Activated CD8-positive, alpha-beta T cell treated with anti-CD3 and anti-CD28 coated beads, Interleukin-2, amount 10 ng/mL, durations not matched to agents 7 days and 5 days (primary cell): ENCODE data around the gene GABPA. TPM values are rescaled to one million over a fixed set of nuclear protein-coding genes. Genes with fewer than 3 reads are reported as not detected.
"Not testable (repeated sequence)": the region's sequence is repeated elsewhere in the genome, so short reads cannot be mapped to it uniquely, and the experiment has no call there.

Source experiments
- ATAC-seq: fragments of 150-1000 bp; cut with Tn5 transposase; one replicate; pipeline ENCODE4 v1.10.0; 2021; ENCODE audit warnings: moderate library complexity
- CTCF ChIA-PET: fragments of 350-600 bp; sonication (Branson Sonifier 250); formaldehyde crosslinking; loops from one replicate; lab custom pipeline; 2021; ENCODE audit warnings: antibody characterized with exemption; lab: Charles Lee
- POLR2A ChIA-PET: fragments of 350-600 bp; sonication (Branson Sonifier 250); formaldehyde crosslinking; loops from one replicate; lab custom pipeline; 2021; ENCODE audit warnings: antibody characterized with exemption; lab: Charles Lee
- DNase-seq: peaks from one replicate; pipeline ENCODE4 v3.0.0-alpha.2; 2020
- H3K27ac Mint-ChIP-seq: one replicate; pipeline ENCODE4 v1.8.0; 2021; ENCODE audit warnings: mild to moderate bottlenecking, mixed read lengths
- H3K27me3 Mint-ChIP-seq: one replicate; pipeline ENCODE4 v1.8.0; 2021; ENCODE audit warnings: low read depth, mixed read lengths
- H3K36me3 Mint-ChIP-seq: one replicate; pipeline ENCODE4 v1.8.0; 2021; ENCODE audit warnings: low read depth, mixed read lengths
- H3K4me1 Mint-ChIP-seq: one replicate; pipeline ENCODE4 v1.8.0; 2021; ENCODE audit warnings: low read depth, mixed read lengths
- H3K4me3 Mint-ChIP-seq: one replicate; pipeline ENCODE4 v1.8.0; 2021; ENCODE audit warnings: mild to moderate bottlenecking, mixed read lengths
- H3K9me3 Mint-ChIP-seq: one replicate; pipeline ENCODE4 v1.8.0; 2022; ENCODE audit warnings: mixed read lengths; ENCODE audit not compliant: insufficient read depth
- total RNA-seq, 2 experiments: library from RNA; stranded (reverse); gene quantifications; one replicate each; pipeline ENCODE4 v1.2.3, GENCODE V29; 2021

Gene GABPA
- total RNA-seq, 2 experiments from 2014 or later, result 21.3 to 26.9 TPM

GRCh38 chr21:25776440-25776839, 41.7 kb downstream of the GABPA start:
- ATAC-seq, result no peak
- POLR2A ChIA-PET, result no interaction called here

GRCh38 chr21:25778126-25778875, 43.5 kb downstream of the GABPA start:
- H3K27me3 Mint-ChIP-seq, DNase-seq, H3K36me3 Mint-ChIP-seq, H3K27ac Mint-ChIP-seq, H3K4me1 Mint-ChIP-seq, POLR2A ChIA-PET, H3K4me3 Mint-ChIP-seq, H3K9me3 Mint-ChIP-seq, ATAC-seq: not testable (repeated sequence)
- CTCF ChIA-PET, result interaction anchor here (1.0 to 1.9 kb wide), 4 partner anchors 13 to 169 kb away, joined by 3 to 6 read pairs (median 3); no protein-coding TSS in a partner anchor

More at GRCh38 chr21:25776440-25776839, 41.7 kb downstream of the GABPA start:
- no peak for DNase-seq
- H3K27ac Mint-ChIP-seq, result no peak overlapping the region
- no peak overlapping the region for H3K4me3 Mint-ChIP-seq
- CTCF ChIA-PET, result interaction anchor here (1.5 to 1.9 kb wide), 2 partner anchors 22 to 25 kb away, joined by 3 to 6 read pairs; no protein-coding TSS in a partner anchor
- peaks cover 3% of the 10 kb centered on the region for H3K36me3 Mint-ChIP-seq
- no peaks in the 10 kb centered on the region for H3K27me3 Mint-ChIP-seq
- no peaks in the 10 kb centered on the region for H3K9me3 Mint-ChIP-seq
- H3K4me1 Mint-ChIP-seq, result peaks cover 3% of the 10 kb centered on the region

GRCh38 chr21:25788677-25789076, 53.9 kb downstream of the GABPA start:
- Mint-ChIP-seq H3K4me3 (no peak overlapping the region), H3K4me1 (peaks cover 10% of the 10 kb centered on the region)

GRCh38 chr21:25790122-25790877, 55.5 kb downstream of the GABPA start:
- Mint-ChIP-seq H3K27me3 (peaks cover 12% of the 10 kb centered on the region), H3K9me3 (no peaks in the 10 kb centered on the region), H3K36me3 (peaks cover 3% of the 10 kb centered on the region), H3K4me3 (peak overlapping the region; percentile 25), H3K27ac (peak overlapping the region; percentile 40), H3K4me1 (peaks cover 10% of the 10 kb centered on the region)
- DNase-seq (no peak), ATAC-seq (peak; percentile 53)
- ChIA-PET CTCF (interaction anchor here (1.0 to 3.0 kb wide), 4 partner anchors 11 to 40 kb away, joined by 3 to 25 read pairs (median 3); no protein-coding TSS in a partner anchor), POLR2A (interaction anchor here (1.0 kb wide), 1 partner anchor 12 kb away, joined by 3 read pairs; no protein-coding TSS in a partner anchor)

More at GRCh38 chr21:25788677-25789076, 53.9 kb downstream of the GABPA start:
- ATAC-seq, result no peak
- POLR2A ChIA-PET, result no interaction called here
- Mint-ChIP-seq H3K27me3 (peaks cover 18% of the 10 kb centered on the region), H3K36me3 (peaks cover 3% of the 10 kb centered on the region), H3K27ac (no peak overlapping the region), H3K9me3 (no peaks in the 10 kb centered on the region)
- no peak for DNase-seq
- CTCF ChIA-PET, result interaction anchor here (2.8 kb wide), 1 partner anchor 13 kb away, joined by 9 read pairs; no protein-coding TSS in a partner anchor

GRCh38 chr21:25790878-25791204, 56.1 kb downstream of the GABPA start:
- Mint-ChIP-seq H3K4me1 (peaks cover 10% of the 10 kb centered on the region), H3K27me3 (peaks cover 17% of the 10 kb centered on the region), H3K36me3 (peaks cover 3% of the 10 kb centered on the region), H3K27ac (no peak overlapping the region), H3K9me3 (no peaks in the 10 kb centered on the region), H3K4me3 (peak overlapping the region; percentile 14)
- POLR2A ChIA-PET, result interaction anchor here (1.0 kb wide), 1 partner anchor 11 kb away, joined by 3 read pairs; no protein-coding TSS in a partner anchor
- ATAC-seq, result peak; percentile 19
- CTCF ChIA-PET, result interaction anchor here (1.0 to 3.0 kb wide), 4 partner anchors 10 to 40 kb away, joined by 3 to 25 read pairs (median 3); no protein-coding TSS in a partner anchor
- no peak for DNase-seq

GRCh38 chr21:25791319-25791718, 56.5 kb downstream of the GABPA start:
- ChIA-PET POLR2A (interaction anchor here (0.6 to 1.0 kb wide), 2 partner anchors 8 to 11 kb away, joined by 3 read pairs; no protein-coding TSS in a partner anchor), CTCF (interaction anchor here (1.0 to 3.0 kb wide), 3 partner anchors 10 to 17 kb away, joined by 3 to 25 read pairs (median 3); no protein-coding TSS in a partner anchor)
- DNase-seq (no peak), ATAC-seq (no peak)
- H3K9me3 Mint-ChIP-seq, result no peaks in the 10 kb centered on the region
- peaks cover 3% of the 10 kb centered on the region for H3K36me3 Mint-ChIP-seq
- H3K27me3 Mint-ChIP-seq, result peaks cover 15% of the 10 kb centered on the region
- H3K27ac Mint-ChIP-seq, result no peak overlapping the region
- H3K4me3 Mint-ChIP-seq, result no peak overlapping the region
- H3K4me1 Mint-ChIP-seq, result peaks cover 10% of the 10 kb centered on the region

- Mint-ChIP-seq H3K4me3 (peak overlapping the region; percentile 22), H3K27me3 (peaks cover 26% of the 10 kb centered on the region), H3K4me1 (peaks cover 7% of the 10 kb centered on the region), H3K27ac (no peak overlapping the region), H3K9me3 (no peaks in the 10 kb centered on the region), H3K36me3 (no peaks in the 10 kb centered on the region)
- ChIA-PET POLR2A (interaction anchor here (0.7 to 1.6 kb wide), 2 partner anchors 11 to 67 kb away, joined by 3 to 5 read pairs; partner anchors contain the start of genes ATP5PF and GABPA), CTCF (interaction anchor here (0.6 to 8.4 kb wide), 26 partner anchors 8 to 202 kb away, joined by 3 to 46 read pairs (median 4); partner anchors contain the start of genes ATP5PF, GABPA and MRPL39)
- DNase-seq, result peak; percentile 93
- ATAC-seq, result peak; percentile 100
Observed at GRCh38 chr21:25801217-25802014, 66.6 kb downstream of the GABPA start.

- CTCF ChIA-PET, result interaction anchor here (1.1 kb wide), 1 partner anchor 8 kb away, joined by 3 read pairs; no protein-coding TSS in a partner anchor
- DNase-seq, result no peak
- no peak for ATAC-seq
- H3K4me3 Mint-ChIP-seq, result no peak overlapping the region
- H3K4me1 Mint-ChIP-seq, result peaks cover 7% of the 10 kb centered on the region
- H3K27me3 Mint-ChIP-seq, result peaks cover 7% of the 10 kb centered on the region
- H3K9me3 Mint-ChIP-seq, result no peaks in the 10 kb centered on the region
- H3K27ac Mint-ChIP-seq, result no peak overlapping the region
- POLR2A ChIA-PET, result no interaction called here
- H3K36me3 Mint-ChIP-seq, result no peaks in the 10 kb centered on the region
Observed at GRCh38 chr21:25806060-25806459, 71.3 kb downstream of the GABPA start.

GRCh38 chr21:25807191-25807590, 72.4 kb downstream of the GABPA start:
- Mint-ChIP-seq H3K27ac (no peak overlapping the region), H3K4me3 (no peak overlapping the region), H3K27me3 (peaks cover 4% of the 10 kb centered on the region), H3K36me3 (no peaks in the 10 kb centered on the region), H3K4me1 (no peaks in the 10 kb centered on the region), H3K9me3 (no peaks in the 10 kb centered on the region)
- ChIA-PET CTCF (interaction anchor here (1.1 kb wide), 1 partner anchor 9 kb away, joined by 3 read pairs; no protein-coding TSS in a partner anchor), POLR2A (no interaction called here)
- ATAC-seq (no peak), DNase-seq (no peak)

- Mint-ChIP-seq H3K9me3 (no peaks in the 10 kb centered on the region), H3K4me3 (no peak overlapping the region), H3K27ac (no peak overlapping the region), H3K27me3 (no peaks in the 10 kb centered on the region), H3K4me1 (no peaks in the 10 kb centered on the region), H3K36me3 (no peaks in the 10 kb centered on the region)
- DNase-seq, result no peak
- POLR2A ChIA-PET, result no interaction called here
- no peak for ATAC-seq
- CTCF ChIA-PET, result interaction anchor here (1.0 to 1.7 kb wide), 3 partner anchors 8 to 200 kb away, joined by 3 to 5 read pairs (median 4); no protein-coding TSS in a partner anchor
Observed at GRCh38 chr21:25809013-25809412, 74.2 kb downstream of the GABPA start.
